Muscle of back (tissue), 11 donors: ENCODE data around the gene IFI27L2. TPM values are rescaled to one million over a fixed set of nuclear protein-coding genes. Genes with fewer than 3 reads are reported as not detected.

Experiments used
- DNase-seq, 3 donors: peaks; one replicate each; pipeline versions ENCODE4 v3.0.0 to v3.0.0-alpha.2; 2013
- polyA plus RNA-seq, 10 donors: library from polyadenylated mRNA; unstranded; fragments of 120-200 nt; gene quantifications; one replicate each; pipeline ENCODE4 v1.2.1, GENCODE V29; 2013; ENCODE audit not compliant: insufficient read length in 10 of 10

The IFI27L2 gene
- polyA plus RNA-seq, 10 donors, result 11.0 to 21.9 (median 15.0) TPM

DNA sequence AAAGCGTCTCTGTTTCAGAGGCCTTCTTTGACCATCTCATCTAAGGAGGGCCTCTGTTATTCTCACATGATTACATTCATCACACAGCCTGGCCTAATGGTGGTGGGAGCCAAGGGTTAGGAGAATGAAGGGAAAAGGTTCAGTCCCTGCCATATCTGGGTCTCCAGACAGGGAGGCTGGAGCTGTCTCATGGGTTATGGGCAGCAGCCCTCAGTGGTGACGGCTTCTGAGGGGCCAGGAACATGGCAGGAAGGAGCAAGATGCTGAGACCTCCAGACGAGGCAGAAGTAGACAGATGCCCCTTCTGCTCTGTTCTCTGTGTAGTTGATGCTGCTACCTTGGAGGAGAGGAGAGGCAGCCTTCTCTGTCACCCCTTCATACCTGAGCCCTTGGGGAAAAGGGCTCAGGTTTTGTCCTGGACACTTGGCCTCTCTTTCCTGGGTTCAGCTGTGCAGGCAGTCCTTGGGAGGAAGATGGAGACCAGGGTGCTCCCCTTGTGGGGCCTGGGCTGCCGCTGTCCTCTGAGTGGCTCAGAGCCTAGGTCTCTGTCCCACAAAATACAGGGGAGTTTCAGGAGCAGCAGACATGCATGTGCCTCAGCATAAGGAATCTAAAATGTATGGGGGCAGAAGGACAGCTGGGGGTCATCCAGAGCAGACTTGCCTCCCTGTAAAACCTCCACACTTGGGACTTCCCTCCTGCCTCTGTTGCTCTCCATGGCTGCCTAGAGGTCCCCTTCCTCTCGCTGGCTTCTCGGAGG is 3.6 kb downstream of the IFI27L2 start:
- no peak for DNase-seq

DNA sequence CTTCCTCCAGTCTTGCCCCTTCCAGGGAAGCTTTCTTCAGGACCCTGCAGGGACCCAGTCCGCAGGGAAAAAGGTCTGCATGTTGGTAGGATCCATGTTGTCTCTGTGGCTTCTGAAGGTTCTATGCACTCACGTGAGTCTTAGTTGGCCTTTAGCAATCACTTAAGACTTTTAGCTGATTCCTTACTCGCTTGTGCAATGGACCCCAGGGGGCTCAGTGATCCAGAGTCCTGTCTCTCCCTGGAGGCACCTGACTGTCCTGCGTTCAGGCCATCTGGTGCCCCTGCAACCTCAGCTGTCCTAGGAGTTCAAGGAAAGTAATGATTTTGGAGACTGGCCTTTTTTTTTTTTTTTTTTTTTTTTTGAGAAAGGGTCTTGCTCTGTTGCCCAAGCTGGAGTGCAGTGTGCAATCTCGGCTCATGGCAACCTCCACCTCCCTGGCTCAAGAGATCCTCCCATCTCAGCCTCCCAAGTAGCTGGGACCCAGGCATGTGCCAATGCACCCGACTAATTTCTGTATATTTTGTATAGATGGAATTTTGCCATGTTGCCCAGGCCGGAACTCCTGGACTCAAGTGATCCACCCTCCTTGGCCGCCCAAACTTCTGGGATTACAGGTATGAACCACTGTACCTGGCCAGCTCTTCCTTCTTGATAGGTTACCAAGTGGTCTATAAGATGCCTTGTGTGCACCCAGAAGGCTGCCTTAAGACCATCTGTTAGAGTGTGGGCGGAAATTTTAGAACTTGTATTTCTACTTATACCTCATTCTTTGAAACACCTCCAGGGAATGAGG is 4.6 kb downstream of the IFI27L2 start:
- DNase-seq, result no peak

DNA sequence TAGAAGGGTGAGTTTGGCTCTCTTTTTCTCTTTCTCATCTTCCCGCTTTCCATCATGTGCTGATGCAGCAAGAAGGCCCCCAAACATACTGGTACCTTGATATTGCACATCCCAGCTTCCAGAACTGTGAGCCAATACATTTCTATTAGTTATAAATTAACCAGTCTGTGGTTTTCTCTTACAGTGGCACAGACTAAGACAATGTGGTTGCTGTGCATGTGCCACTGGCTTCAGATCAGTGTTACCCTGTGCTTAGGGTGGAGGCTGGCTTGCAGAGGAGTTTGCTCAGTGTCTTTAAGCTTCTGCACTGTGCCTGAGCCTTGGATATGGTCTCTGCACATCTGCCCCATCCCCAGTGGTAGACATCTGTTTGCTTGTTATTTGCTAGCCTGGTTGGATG is 5.5 kb downstream of the IFI27L2 start:
- DNase-seq, result no peak

DNA sequence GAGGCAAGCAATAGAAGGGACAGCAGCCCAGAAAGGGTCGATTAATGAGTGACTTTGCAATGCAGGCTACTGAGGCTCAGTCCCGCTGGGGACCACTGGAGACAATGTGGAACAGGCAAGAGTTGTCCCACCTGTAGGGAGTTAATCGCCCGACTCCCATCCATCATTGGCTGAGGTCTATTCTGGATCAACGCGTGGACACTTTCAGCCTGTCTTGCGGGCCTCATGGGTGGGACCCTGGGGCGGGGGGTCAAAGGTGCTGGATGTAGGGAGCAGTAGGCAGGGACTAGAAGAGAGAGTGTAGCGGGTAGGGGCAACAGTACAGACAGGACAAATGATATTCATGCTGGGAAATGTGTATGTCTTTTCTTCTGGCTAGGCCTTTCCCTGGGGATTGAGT is 6.1 kb downstream of the IFI27L2 start:
- DNase-seq, result no peak

DNA sequence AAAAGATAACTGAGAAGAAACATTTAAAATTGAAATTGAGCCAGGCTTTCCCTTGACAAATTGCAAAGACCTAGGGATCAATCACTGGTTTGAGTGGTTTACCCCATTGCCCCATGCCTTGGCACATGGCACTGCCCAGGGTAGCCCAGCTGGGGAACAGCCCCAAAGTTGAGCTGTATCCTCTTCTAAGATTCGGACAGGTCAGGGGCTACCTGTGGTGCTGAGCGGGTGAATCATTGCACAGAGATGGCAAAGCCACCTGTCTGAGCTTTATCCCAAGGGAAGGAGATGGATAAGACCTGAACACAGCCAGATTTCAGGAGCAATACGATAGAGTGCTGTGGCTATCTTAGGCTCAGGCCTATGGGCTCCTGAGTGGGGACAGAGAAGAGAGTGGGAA is 7.0 kb downstream of the IFI27L2 start:
- no peak for DNase-seq

DNA sequence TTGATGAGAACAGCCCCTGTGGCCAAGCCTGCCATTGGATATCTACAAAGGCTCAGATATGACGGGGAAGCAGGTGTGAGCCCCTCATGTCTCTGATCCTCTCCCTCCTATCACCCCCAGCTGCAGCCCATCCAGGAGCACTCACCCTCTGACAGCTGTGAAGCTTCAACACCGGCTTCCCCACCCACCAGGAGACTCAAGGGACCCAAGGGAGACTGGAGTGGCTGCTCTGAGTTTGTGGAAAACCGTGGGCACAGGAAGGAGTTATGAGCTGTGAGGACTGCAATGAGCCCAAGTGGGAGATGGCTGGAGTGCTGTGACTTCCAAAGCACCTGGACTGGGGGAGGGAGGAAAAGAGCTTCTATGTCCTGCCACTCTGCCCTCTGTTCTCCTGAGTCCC is 7.9 kb downstream of the IFI27L2 start:
- no peak for DNase-seq

DNA sequence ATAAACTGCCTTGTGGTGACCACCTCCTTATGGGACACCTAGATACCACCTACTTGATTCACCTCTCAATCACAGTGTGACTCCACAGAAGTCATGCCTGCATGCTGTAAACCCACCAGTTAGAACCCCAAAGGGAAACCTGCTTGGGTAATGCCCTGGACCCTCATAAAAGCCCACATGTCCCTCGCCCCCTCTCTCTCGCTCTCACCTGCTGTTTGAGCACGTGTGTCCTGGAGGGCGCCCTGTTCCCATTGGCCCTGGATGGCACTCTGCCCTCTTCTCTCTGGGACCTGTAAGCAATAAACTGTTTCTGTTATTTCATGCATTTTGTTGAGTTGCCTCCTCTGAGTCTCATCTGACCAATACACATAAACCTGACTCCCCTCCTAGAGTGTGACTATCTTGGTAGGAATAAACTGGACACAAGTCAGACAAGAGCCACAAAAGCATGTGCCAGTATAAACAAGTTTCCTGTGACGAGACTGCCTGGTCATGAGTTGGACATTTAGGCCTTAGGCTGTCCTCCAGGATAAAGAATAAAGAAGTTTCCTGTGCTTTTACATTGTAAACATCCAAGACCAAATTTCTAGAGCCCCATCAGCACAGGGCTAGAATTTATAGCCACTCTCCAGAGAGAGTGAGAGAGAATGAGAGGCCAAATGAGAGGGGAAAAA is 8.6 kb downstream of the IFI27L2 start:
- no peak for DNase-seq

DNA sequence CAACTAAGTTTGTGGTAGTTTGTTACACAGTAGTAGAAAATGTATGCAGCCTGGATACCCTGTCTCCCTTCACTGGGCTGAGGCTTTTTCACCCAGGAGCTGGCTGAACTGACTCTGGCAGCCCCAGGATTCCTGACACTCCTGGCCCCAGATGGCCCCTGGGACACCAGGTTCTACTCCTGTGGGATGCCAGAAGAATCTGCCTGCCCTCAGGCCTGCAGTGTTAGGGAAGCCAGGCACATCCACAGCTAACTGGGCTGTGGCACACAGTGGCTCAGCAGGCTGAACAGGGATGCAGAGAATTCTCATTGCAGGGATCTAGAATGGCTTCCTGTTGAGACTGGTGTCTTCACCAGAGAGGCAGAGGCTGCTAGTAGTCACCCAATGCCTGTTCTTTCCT is 10.3 kb downstream of the IFI27L2 start:
- no peak for DNase-seq

DNA sequence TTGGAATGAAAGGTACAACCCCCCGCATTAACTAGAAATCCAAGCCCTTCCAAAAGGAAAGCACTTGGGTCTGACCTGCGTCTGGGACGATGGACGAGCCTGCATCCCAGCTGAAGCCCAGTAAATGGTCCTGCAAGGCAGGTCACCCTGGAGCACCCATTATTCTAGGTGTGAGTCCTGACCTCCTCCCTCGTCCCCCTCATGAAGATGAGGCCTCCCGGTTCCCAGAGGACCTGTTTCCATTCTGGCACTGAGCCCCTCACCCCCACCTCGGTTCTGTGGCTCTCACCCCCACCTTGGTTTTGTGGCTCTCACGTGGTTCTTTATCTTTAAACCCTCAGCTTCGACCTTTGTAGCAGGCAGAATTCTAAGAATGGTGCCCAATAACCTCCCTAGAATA is 11.5 kb downstream of the IFI27L2 start:
- no peak for DNase-seq

DNA sequence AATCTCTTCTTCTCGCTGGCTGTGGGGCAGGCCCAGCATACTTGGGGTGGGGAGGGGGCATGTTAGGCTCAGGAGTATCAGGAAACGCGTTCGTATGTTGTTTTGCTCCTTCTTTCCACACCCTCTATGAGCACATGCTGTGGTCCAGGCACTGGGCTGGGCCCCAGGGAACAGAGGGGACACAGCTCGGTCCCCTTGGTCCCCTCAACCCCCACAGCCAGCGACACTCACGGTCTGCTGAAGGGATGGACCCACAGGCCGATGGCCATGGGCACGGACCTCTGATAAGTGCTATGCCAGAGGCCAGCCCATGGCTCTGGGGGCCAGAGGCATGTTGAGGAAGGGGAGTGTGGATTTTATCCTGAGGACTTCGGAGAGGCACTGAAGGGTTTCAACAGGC is 12.7 kb downstream of the IFI27L2 start:
- DNase-seq, result no peak

DNA sequence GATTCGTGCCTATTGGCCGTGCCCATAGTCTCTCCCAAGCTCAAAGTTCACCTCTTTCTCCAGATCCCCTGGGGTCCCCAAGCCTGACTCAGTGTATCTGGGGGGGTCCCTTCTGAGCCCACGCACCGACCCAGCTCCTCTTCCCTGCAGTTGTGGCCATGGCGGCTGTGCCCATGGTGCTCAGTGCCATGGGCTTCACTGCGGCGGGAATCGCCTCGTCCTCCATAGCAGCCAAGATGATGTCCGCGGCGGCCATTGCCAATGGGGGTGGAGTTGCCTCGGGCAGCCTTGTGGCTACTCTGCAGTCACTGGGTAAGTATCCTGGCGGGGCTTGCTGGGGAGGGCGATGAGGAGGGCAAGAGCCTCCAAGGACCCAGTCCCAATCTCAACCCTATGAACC is 13.8 kb downstream of the IFI27L2 start:
- DNase-seq, result no peak

DNA sequence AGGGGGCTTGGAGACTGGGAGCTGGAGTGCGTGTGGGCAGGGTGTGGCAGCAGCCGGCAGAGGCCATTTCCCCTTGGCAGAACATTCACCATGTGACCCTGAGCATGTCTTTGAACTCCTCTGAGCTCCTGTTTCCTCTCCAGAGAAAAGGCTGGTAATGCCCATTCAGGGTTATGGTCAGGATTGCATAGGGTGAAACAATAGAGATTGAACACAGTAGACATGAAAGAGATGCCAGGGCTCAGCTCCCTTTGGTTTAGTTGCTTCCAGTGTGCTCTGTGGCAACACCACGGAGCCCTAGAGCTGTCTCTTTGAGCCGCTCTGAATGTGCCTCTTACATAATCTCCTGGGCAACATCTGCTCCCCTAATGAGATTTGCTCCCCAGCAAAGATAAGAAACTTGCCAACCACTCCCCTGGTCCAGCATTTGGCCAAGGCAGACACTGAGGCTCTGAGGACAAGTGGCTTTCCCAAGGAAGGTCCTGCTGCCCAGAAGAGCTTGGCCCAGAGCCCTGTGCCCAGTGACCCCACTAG is 14.3 kb downstream of the IFI27L2 start:
- no peak for DNase-seq

DNA sequence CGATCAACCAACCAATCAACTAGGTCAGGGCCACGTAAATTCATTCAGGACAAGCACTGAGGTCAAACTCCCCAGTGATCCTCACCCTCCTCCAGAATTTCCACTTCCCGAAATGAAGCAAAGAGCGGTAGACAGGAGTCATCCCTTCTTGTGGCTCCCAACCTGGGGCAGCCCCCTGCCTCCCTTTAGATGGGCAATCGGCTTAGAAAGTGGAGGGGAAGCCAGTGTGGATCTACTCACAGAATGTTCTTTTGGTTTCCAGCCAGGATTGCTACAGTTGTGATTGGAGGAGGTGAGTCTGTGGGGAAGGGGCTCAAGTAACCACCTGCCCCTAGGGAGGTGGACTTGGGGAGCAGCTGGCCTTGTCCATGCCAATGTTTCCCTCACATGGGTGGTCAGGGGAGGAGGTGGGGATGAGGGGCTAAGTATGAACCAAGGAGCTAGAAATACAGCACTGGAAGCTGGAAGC is 14.8 kb downstream of the IFI27L2 start:
- DNase-seq, result no peak

DNA sequence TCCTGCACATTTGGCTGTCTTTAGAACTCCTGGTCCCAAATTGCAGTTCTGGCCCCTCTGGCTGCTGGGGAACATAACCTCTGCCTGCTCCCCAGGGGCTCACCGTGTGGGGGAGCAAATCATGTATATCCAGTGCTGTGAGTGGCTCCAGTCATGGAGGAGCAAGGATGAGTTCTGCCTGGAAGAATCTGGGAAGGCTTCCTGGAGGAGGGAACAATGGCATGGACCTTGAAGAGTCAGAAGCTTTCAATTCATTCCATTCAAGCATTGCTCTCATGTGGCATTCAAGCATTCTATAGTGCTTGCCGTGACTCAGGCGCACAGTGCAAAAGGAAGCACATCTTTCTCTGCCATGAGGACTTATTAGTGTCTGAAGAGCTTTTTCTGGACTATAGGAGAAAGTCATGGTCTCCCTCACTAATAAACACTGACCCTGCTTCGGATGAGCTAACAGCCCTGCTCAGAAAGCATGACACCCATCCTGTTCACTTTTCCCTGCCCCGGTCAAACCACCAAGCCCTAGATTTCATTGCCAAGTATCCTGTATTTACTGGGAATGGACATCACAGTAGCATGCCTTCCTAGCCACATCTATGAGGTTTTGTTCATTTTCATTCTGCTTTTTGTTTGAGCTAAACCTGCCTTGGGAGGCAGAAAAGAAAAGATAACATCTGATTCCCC is 15.4 kb downstream of the IFI27L2 start:
- no peak for DNase-seq

DNA sequence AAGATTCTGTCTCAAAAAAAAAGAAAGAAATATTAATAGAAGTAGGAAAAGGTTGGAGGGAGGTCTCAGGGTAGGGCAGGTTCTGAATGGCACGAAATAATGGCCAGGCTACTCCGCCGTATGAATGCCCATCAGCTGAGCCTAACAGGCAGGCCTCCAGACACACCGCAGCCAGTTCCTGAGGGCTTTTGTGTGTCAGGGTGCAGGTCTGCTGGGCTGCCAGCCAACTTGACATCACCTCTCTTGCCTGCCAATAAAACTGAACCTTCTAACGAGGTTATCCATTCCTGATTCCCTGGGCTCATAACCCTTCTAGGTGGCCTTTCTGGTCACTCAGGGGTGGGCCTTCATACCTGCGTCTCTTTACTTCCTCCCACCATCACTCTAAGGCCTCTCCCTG is 15.9 kb downstream of the IFI27L2 start:
- DNase-seq, result no peak

DNA sequence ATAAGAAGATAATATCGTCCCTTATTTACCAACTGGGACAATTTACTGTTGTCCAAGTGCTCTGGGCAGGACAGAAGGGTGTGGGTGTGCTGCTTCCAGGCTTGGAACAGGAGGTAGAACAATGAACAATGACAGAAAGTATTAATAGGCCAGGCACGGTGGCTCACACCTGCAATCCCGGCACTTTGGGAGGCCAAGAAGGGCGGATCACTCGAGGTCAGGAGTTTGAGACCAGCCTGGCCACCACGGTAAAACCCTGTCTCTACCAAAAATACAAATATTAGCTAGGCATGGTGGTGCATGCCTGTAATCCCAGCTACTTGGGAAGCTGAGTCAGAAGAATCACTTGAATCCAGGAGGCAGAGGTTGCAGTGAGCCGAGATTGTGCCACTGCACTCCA is 16.3 kb downstream of the IFI27L2 start:
- DNase-seq, result no peak

DNA sequence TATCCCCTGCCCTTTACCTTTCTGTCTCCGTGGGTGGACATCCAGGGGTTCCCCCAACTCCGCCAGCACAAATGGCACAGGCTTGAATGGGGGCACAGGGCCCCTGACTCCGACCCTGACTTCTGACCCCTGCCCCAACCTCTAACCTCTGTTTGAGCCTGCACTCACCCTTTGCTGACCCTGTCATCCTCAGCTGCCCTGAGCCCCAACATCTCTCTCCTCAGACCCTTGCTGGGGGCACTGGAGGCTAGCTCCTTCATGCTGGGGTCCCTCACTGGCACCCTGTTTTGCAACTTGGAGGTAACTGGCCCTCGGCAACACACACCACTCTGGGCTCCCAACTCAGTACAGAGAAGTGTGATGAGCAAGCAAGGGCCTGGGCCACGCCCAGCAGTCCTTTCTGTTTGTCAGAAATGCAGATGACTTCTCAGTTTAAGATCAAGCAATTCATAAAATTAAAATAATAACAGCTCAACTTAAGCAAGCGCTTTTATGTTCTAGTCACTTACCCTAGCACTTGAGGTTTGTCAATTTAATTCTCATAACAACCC is 16.8 kb downstream of the IFI27L2 start:
- DNase-seq, result no peak

DNA sequence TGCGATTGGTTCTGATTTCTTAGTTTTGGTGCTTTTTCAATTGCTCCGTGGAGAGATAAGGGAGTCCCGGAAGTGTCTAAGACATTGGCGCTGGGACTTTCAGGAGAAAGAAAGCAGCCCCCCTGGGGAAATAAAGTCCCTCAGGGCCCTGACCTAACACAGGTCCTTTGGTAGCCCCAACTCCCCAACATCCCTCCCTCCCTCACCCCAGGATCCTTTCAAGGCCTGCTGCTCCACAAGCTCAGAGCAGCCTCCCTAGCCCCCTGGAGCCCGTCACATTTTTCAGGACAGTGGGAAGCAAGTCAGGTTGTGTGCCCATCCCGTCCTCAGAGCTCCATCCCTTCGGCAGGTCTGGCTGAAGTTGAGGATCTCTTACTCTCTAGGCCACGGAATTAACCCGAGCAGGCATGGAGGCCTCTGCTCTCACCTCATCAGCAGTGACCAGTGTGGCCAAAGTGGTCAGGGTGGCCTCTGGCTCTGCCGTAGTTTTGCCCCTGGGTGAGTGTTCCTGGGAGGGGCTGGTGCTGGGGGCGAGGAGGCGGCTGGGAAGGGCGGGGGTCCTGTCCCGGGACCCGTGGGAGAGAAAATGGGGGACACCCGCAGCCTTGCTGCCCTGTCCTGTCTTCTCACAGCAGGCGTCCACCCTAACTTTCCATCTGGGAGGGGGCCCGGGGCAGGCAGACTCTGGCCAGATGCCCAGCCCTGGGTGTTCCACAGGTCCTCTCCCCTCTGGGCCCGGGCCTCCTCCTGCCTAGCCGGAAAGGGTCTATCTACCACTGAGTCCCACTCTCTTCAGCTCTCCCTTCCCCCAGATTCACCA is 17.9 kb downstream of the IFI27L2 start:
- no peak for DNase-seq

DNA sequence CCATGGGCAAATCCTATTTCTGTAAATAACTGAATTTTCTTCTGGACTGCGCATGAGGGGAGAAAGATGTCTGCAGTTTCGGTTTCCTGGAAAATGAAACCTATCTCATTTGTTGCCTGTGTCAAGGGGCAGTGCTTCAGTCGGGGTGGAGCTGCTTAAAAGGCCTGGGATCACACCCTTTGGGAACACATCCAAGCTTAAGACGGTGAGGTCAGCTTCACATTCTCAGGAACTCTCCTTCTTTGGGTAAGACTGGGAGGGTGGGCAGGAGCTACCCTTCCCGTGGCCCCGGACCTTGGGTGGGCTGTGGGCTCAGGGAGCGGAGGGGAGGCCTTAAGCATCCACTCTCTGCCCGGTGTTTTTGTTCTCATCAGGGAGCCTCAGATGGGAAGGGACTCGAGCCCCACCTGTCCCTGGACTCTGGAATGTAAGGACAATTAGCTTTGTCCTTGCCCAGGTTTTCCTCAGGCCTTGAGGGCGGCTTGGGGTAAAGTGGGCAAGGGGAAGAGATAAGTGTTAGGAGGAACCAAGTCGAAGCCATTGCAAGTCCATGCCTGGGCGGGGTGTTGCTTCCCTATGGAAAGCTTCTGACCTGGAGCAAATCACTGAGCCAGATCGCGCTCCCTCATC is 18.7 kb downstream of the IFI27L2 start, which contains the start of gene IFI27:
Gene IFI27, plus strand, starts transcription at position 185 of the 630 bp plus-strand sequence.
- DNase-seq, result peak in 2 of 3 donors; percentile 27 to 33

DNA sequence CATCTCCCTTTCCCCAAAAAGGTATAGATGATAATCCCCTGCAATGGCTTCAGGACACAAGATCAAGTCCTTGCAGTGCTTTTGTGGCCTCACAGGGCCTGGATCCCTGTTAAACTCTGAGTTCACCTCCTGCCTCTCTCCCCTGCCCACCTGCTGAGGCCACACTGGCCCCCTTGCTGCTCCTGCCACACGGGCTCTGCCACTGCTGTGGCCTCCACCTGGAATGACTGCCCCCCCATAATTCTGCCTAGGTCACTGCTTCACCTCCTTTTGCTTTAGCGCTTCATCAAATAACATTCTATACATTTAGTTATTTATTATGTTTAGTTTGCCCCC is 19.5 kb downstream of the IFI27L2 start:
- no peak for DNase-seq
